CD4-positive, alpha-beta memory T cell (primary cell): Measurements from ENCODE around the gene OLFML2B. TPM values are rescaled to one million over a fixed set of nuclear protein-coding genes. Genes with fewer than 3 reads are reported as not detected.

Experiments used
- CTCF ChIA-PET: fragments of 350-600 bp; sonication (Branson Sonifier 250); formaldehyde crosslinking; loops from one replicate; lab custom pipeline; 2021; ENCODE audit warnings: inconsistent platforms; ENCODE audit not compliant: partially characterized antibody; lab: Charles Lee
- POLR2A ChIA-PET: fragments of 350-600 bp; sonication (Branson Sonifier 250); formaldehyde crosslinking; loops from one replicate; lab custom pipeline; 2021; ENCODE audit not compliant: partially characterized antibody; lab: Charles Lee
- DNase-seq, 5 donors: peaks; one replicate each; pipeline versions ENCODE4 v3.0.0 to v3.0.0-alpha.2; 2020 to 2022; ENCODE audit warnings: mixed read lengths in 1 of 5
- H3K27ac ChIP-seq: one replicate; pipeline ENCODE4 v1.7.0; 2013; ENCODE audit warnings: low read depth, low read length
- H3K27me3 ChIP-seq: 2 replicates; pipeline ENCODE4 v1.7.0; 2013; ENCODE audit warnings: mild to moderate bottlenecking, low read length, moderate library complexity; ENCODE audit not compliant: insufficient read depth
- H3K36me3 ChIP-seq: 2 replicates; pipeline ENCODE4 v1.7.0; 2013; ENCODE audit warnings: mild to moderate bottlenecking, low read length, moderate library complexity; ENCODE audit not compliant: insufficient read depth
- H3K4me1 ChIP-seq: 2 replicates; pipeline ENCODE4 v1.7.0; 2013; ENCODE audit warnings: mild to moderate bottlenecking, low read length, moderate library complexity; ENCODE audit not compliant: insufficient read depth
- H3K4me3 ChIP-seq, 2 donors: one replicate each; pipeline ENCODE4 v1.7.0; 2013; ENCODE audit warnings: low read length in 2 of 2, mild to moderate bottlenecking in 1 of 2
- H3K9me3 ChIP-seq, 2 donors: one replicate each; pipeline ENCODE4 v1.7.0; 2013; ENCODE audit warnings: low read length in 2 of 2, control low read depth in 1 of 2; ENCODE audit not compliant: control insufficient read depth in 1 of 2
- H3K27ac Mint-ChIP-seq, 7 donors: one replicate each; pipeline ENCODE4 v1.8.0; 2020 to 2021; ENCODE audit warnings: mixed read lengths in 7 of 7, mild to moderate bottlenecking in 6 of 7, inconsistent platforms in 3 of 7, moderate library complexity in 3 of 7
- H3K27me3 Mint-ChIP-seq, 2 donors: one replicate each; pipeline ENCODE4 v1.8.0; 2020 to 2021; ENCODE audit warnings: mixed read lengths in 2 of 2
- H3K36me3 Mint-ChIP-seq, 2 donors: one replicate each; pipeline ENCODE4 v1.8.0; 2020 to 2021; ENCODE audit warnings: mixed read lengths in 2 of 2, inconsistent platforms in 1 of 2, mild to moderate bottlenecking in 1 of 2
- H3K4me1 Mint-ChIP-seq, 4 donors: one replicate each; pipeline ENCODE4 v1.8.0; 2020 to 2021; ENCODE audit warnings: mixed read lengths in 4 of 4, mild to moderate bottlenecking in 1 of 4
- H3K4me3 Mint-ChIP-seq, 8 donors: one replicate each; pipeline ENCODE4 v1.8.0; 2020 to 2021; ENCODE audit warnings: mixed read lengths in 8 of 8, mild to moderate bottlenecking in 7 of 8, moderate library complexity in 6 of 8, inconsistent platforms in 3 of 8
- H3K9me3 Mint-ChIP-seq, 8 donors: one replicate each; pipeline ENCODE4 v1.8.0; 2020 to 2021; ENCODE audit warnings: mixed read lengths in 8 of 8, mild to moderate bottlenecking in 5 of 8, inconsistent platforms in 3 of 8, moderate library complexity in 1 of 8
- intact Hi-C: fragments of 100-400 bp; cut with micrococcal nuclease; formaldehyde crosslinking; loops from one replicate; pipeline ENCODE4 v1.15.1; 2023
- polyA plus RNA-seq, 2 donors: library from polyadenylated mRNA; unstranded; fragments of 300-500 nt; fragmentation: Illumina TruSeq; gene quantifications; one replicate each; pipeline ENCODE4 v1.2.3, GENCODE V29; 2021
- total RNA-seq, 2 experiments: library from RNA; stranded (reverse); gene quantifications; one replicate each; pipeline ENCODE4 v1.2.3, GENCODE V29; 2021

OLFML2B gene
- total and polyA plus RNA-seq, 4 experiments from 2014 or later, result 0.36 to 0.58 TPM; not detected in 2

- DNase-seq, result no peak
- H3K27ac Mint-ChIP-seq, result no peak overlapping the region
- peaks cover 0 to 3% (median 3%) of the 10 kb centered on the region in 4 donors for H3K4me1 Mint-ChIP-seq
- Histone ChIP-seq H3K4me1 (no peaks in the 10 kb centered on the region), H3K27ac (no peak overlapping the region), H3K9me3 (no peaks in the 10 kb centered on the region), H3K36me3 (no peaks in the 10 kb centered on the region), H3K4me3 (no peak overlapping the region), H3K27me3 (peaks cover 11% of the 10 kb centered on the region)
- intact Hi-C loops, result loop anchor here (5.0 to 10.0 kb wide), 2 partner anchors 131 to 554 kb away; no protein-coding TSS in a partner anchor
- H3K9me3 Mint-ChIP-seq, result peaks cover 0 to 14% (median 10%) of the 10 kb centered on the region in 8 donors
- H3K4me3 Mint-ChIP-seq, result no peak overlapping the region
- POLR2A ChIA-PET, result no interaction called here
- H3K36me3 Mint-ChIP-seq, result peaks cover 0 to 2% of the 10 kb centered on the region in 2 donors
- peaks cover 6 to 31% of the 10 kb centered on the region in 2 donors for H3K27me3 Mint-ChIP-seq
- CTCF ChIA-PET, result interaction anchor here (1.5 to 6.9 kb wide), 10 partner anchors 10 to 277 kb away, joined by 4 to 213 read pairs (median 12); no protein-coding TSS in a partner anchor
These were observed 15.0 kb upstream of the OLFML2B start for GRCh38 chr1:162038624-162039023.

- no peak for DNase-seq
- ChIA-PET CTCF (interaction anchor here (0.7 to 6.9 kb wide), 17 partner anchors 11 to 549 kb away, joined by 3 to 213 read pairs (median 9); partner anchors contain the start of genes DUSP12 and OLFML2B), POLR2A (no interaction called here)
- H3K4me1 Mint-ChIP-seq, result peaks cover 0 to 3% (median 3%) of the 10 kb centered on the region in 4 donors
- intact Hi-C loops, result loop anchor here (5.0 to 10.0 kb wide), 2 partner anchors 129 to 551 kb away; no protein-coding TSS in a partner anchor
- H3K4me1 ChIP-seq, result no peaks in the 10 kb centered on the region
- H3K9me3 ChIP-seq, result no peaks in the 10 kb centered on the region
- no peak overlapping the region for H3K4me3 Mint-ChIP-seq
- peaks cover 0 to 5% (median 0%) of the 10 kb centered on the region in 8 donors for H3K9me3 Mint-ChIP-seq
- no peaks in the 10 kb centered on the region for H3K36me3 Mint-ChIP-seq
- no peak overlapping the region for H3K4me3 ChIP-seq
- peaks cover 11% of the 10 kb centered on the region for H3K27me3 ChIP-seq
- H3K27ac Mint-ChIP-seq, result peak overlapping the region in 1 of 7 donors; percentile 2
- no peaks in the 10 kb centered on the region for H3K36me3 ChIP-seq
- no peak overlapping the region for H3K27ac ChIP-seq
- peaks cover 6 to 29% of the 10 kb centered on the region in 2 donors for H3K27me3 Mint-ChIP-seq
These were observed 12.5 kb upstream of the OLFML2B start for GRCh38 chr1:162036163-162036562.

DNA sequence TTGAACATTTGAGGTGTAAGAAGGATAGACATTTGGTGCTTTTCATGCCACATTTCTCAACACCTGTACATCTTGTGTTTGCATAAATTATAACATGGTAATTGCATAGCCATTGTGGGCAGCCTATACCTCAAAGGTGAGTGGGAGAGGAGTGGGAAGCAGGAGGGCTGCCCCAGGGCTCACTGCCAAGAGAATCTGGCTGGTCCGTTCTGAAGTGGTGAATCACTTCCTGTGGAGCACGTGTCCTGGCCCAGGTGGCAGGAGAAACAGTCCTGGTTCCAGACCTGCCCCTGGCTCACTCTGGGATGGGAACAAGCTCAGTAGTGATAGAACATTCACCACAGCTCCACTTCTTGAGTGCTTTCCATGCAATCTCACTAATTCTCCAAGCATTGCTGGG is 11.6 kb upstream of the OLFML2B start:
- Mint-ChIP-seq H3K36me3 (no peaks in the 10 kb centered on the region), H3K27ac (no peak overlapping the region), H3K27me3 (peaks cover 2 to 29% of the 10 kb centered on the region in 2 donors), H3K4me3 (no peak overlapping the region), H3K9me3 (no peaks in the 10 kb centered on the region), H3K4me1 (peaks cover 0 to 3% (median 3%) of the 10 kb centered on the region in 4 donors)
- peaks cover 11% of the 10 kb centered on the region for H3K27me3 ChIP-seq
- H3K27ac ChIP-seq, result no peak overlapping the region
- H3K4me1 ChIP-seq, result no peaks in the 10 kb centered on the region
- ChIA-PET POLR2A (no interaction called here), CTCF (interaction anchor here (0.9 to 6.9 kb wide), 4 partner anchors 12 to 274 kb away, joined by 3 to 213 read pairs (median 49); partner anchors contain the start of gene OLFML2B)
- H3K4me3 ChIP-seq, result no peak overlapping the region
- no peaks in the 10 kb centered on the region for H3K9me3 ChIP-seq
- no peaks in the 10 kb centered on the region for H3K36me3 ChIP-seq
- intact Hi-C loops, result loop anchor here (5.0 to 10.0 kb wide), 2 partner anchors 128 to 550 kb away; no protein-coding TSS in a partner anchor
- DNase-seq, result no peak

- Histone ChIP-seq H3K36me3 (no peaks in the 10 kb centered on the region), H3K9me3 (no peaks in the 10 kb centered on the region), H3K27ac (no peak overlapping the region), H3K4me3 (no peak overlapping the region), H3K27me3 (peaks cover 5% of the 10 kb centered on the region), H3K4me1 (no peaks in the 10 kb centered on the region)
- peaks cover 6 to 31% of the 10 kb centered on the region in 2 donors for H3K27me3 Mint-ChIP-seq
- no peaks in the 10 kb centered on the region for H3K36me3 Mint-ChIP-seq
- no peak overlapping the region for H3K4me3 Mint-ChIP-seq
- DNase-seq, result no peak
- intact Hi-C loops, result loop anchor here (10.0 kb wide), 1 partner anchor 549 kb away; no protein-coding TSS in a partner anchor
- no peak overlapping the region for H3K27ac Mint-ChIP-seq
- no peaks in the 10 kb centered on the region for H3K9me3 Mint-ChIP-seq
- POLR2A ChIA-PET, result no interaction called here
- H3K4me1 Mint-ChIP-seq, result peaks cover 0 to 3% (median 3%) of the 10 kb centered on the region in 4 donors
- CTCF ChIA-PET, result interaction anchor here (1.3 to 6.9 kb wide), 3 partner anchors 10 to 242 kb away, joined by 3 to 213 read pairs (median 35); partner anchors contain the start of gene OLFML2B
These were observed 9.8 kb upstream of the OLFML2B start for GRCh38 chr1:162033428-162033827.

DNA sequence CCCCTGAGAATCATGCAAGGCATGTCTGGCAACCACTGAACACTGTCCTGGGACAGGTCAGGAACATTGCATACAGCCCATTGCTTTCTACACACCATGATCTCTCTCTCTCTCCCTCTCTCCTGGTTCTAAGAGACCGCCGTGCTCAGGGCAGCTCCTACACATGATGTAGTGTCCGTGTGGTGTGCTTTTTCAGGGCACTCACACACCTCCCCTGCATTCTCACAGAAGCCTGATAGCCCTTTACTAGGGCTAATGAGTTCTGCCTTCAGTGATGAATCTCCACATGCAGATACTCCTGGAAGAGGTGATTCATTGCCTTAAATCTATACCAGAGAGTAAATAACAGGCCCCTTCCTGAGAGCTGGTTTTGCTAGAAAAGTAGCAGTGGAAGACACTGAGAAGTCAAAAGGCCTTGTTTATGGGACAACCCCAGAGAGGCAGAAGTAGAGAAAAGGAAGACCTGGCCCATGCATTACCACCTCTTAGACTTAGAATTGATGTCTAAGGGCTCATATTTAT is 7.2 kb upstream of the OLFML2B start:
- Mint-ChIP-seq H3K36me3 (no peaks in the 10 kb centered on the region), H3K27ac (no peak overlapping the region), H3K4me3 (no peak overlapping the region), H3K27me3 (peaks cover 19 to 34% of the 10 kb centered on the region in 2 donors), H3K9me3 (peaks cover 0 to 7% (median 0%) of the 10 kb centered on the region in 8 donors), H3K4me1 (no peaks in the 10 kb centered on the region)
- H3K9me3 ChIP-seq, result no peaks in the 10 kb centered on the region
- POLR2A ChIA-PET, result no interaction called here
- peaks cover 5% of the 10 kb centered on the region for H3K27me3 ChIP-seq
- H3K4me3 ChIP-seq, result no peak overlapping the region
- intact Hi-C loops, result loop anchor here (10.0 kb wide), 1 partner anchor 546 kb away; no protein-coding TSS in a partner anchor
- no peaks in the 10 kb centered on the region for H3K36me3 ChIP-seq
- CTCF ChIA-PET, result no interaction called here
- H3K4me1 ChIP-seq, result no peaks in the 10 kb centered on the region
- DNase-seq, result no peak
- H3K27ac ChIP-seq, result no peak overlapping the region

- H3K4me3 Mint-ChIP-seq, result no peak overlapping the region
- intact Hi-C loops, result no loop called here
- peaks cover 0 to 7% (median 0%) of the 10 kb centered on the region in 8 donors for H3K9me3 Mint-ChIP-seq
- H3K36me3 Mint-ChIP-seq, result no peaks in the 10 kb centered on the region
- Histone ChIP-seq H3K36me3 (no peaks in the 10 kb centered on the region), H3K27me3 (peaks cover 9% of the 10 kb centered on the region), H3K9me3 (no peaks in the 10 kb centered on the region), H3K4me3 (no peak overlapping the region), H3K27ac (no peak overlapping the region), H3K4me1 (peaks cover 3% of the 10 kb centered on the region)
- no peak overlapping the region for H3K27ac Mint-ChIP-seq
- ChIA-PET POLR2A (no interaction called here), CTCF (interaction anchor here (1.0 kb wide), 2 partner anchors 20 to 237 kb away, joined by 3 read pairs; no protein-coding TSS in a partner anchor)
- DNase-seq, result no peak
- H3K4me1 Mint-ChIP-seq, result peaks cover 3 to 5% (median 5%) of the 10 kb centered on the region in 4 donors
- peaks cover 23 to 43% of the 10 kb centered on the region in 2 donors for H3K27me3 Mint-ChIP-seq
These were observed 5.5 kb upstream of the OLFML2B start for GRCh38 chr1:162029157-162029556.

GRCh38 chr1:162028726-162029125 is 5.1 kb upstream of the OLFML2B start:
- ChIA-PET CTCF (interaction anchor here (1.2 kb wide), 1 partner anchor 236 kb away, joined by 3 read pairs; no protein-coding TSS in a partner anchor), POLR2A (no interaction called here)
- Histone ChIP-seq H3K36me3 (no peaks in the 10 kb centered on the region), H3K27ac (no peak overlapping the region), H3K9me3 (no peaks in the 10 kb centered on the region), H3K4me3 (no peak overlapping the region), H3K27me3 (peaks cover 9% of the 10 kb centered on the region), H3K4me1 (peaks cover 5% of the 10 kb centered on the region)
- H3K27me3 Mint-ChIP-seq, result peaks cover 23 to 39% of the 10 kb centered on the region in 2 donors
- H3K9me3 Mint-ChIP-seq, result peaks cover 0 to 7% (median 0%) of the 10 kb centered on the region in 8 donors
- peaks cover 3 to 8% (median 6%) of the 10 kb centered on the region in 4 donors for H3K4me1 Mint-ChIP-seq
- no peaks in the 10 kb centered on the region for H3K36me3 Mint-ChIP-seq
- no peak overlapping the region for H3K4me3 Mint-ChIP-seq
- intact Hi-C loops, result no loop called here
- no peak for DNase-seq
- H3K27ac Mint-ChIP-seq, result no peak overlapping the region
